Right ventricle myocardium inferior (tissue), 1 donor: Measurements from ENCODE around the gene TAS1R3. TPM values are rescaled to one million over a fixed set of nuclear protein-coding genes. Genes with fewer than 3 reads are reported as not detected.
A peak's percentile ranks its signal among the peaks of the same experiment; 100 is the strongest.

ENCODE experiments used
- ATAC-seq: fragments of 200-7000 bp; cut with Tn5 transposase; one replicate; pipeline ENCODE4 v1.9.1; 2020; ENCODE audit warnings: mild to moderate bottlenecking, moderate library complexity
- DNase-seq: peaks from one replicate; pipeline ENCODE4 v3.0.0; 2021; ENCODE audit errors: missing footprints
- intact Hi-C: fragments of 100-400 bp; cut with DNase I; formaldehyde crosslinking; loops from one replicate; pipeline ENCODE4 v1.11.0; 2022
- total RNA-seq: library from RNA; stranded (reverse); fragmentation: NEBNext Ultra II Directional; extraction: Animal tissue kit (Norgen Biotek cat#: 25700); gene quantifications from one replicate; pipeline ENCODE4 v1.2.1, GENCODE V29; 2021
- donor health status: DM: no; HTN: yes; CAD: no; lungs with severe emphysema.

The TAS1R3 gene
- total RNA-seq, 1 donor from 2014 or later, result 0.51 TPM

DNA sequence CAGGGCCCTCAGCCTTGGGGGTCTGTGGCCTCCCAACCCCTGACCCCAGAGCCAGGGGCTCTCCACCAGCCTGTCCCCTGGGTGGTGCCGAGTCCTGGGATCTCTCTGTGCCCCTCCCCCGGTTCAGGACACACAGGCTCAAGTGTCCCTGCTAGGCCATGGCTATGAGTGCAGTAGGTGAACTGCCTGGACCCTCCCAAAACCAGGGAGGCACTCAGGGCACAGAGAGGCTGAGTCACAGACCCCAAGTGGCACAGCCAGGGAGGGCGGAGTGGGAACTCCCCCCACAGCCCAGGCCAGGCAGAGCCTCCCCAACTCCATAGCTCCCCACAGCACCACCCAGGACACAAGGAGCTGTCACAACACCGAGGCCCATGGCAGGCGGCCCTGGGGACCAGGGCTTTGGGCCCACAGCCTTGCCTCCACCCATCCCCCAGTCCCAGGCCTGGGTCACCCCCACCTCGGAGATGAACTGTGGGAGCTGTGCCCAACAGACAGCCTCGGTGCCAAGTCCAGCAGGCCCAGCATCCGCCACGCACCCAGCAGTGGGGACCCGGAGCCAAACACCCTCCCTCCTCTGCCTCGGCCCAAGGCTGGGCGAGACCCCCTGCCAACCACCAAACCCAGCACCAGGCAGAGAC lies 14.9 kb downstream of the TAS1R3 start:
- ATAC-seq (no peak), DNase-seq (peak; percentile 60)
- intact Hi-C loops, result loop anchor here (2.0 kb wide), 1 partner anchor 21 kb away; the partner anchor contains the start of genes CPTP and INTS11

DNA sequence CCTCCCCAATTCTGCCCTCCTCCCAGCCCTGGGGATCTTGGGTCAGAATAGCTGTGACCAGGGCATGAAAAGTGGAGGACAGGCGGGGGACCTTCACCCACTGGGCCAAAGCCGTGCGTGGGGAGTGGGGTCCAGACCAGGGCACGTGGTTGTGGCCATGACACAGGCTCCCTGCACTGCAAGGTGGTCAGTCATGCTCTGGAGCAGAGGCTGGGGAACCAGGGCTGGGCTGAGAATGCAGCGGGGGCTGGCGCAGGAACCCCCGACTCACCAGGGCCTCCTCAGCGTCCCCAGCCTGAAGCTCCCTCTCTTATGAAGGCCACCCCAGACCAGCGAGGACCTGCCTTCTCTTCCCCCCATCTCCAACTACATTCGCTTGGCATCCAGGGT lies 15.4 kb downstream of the TAS1R3 start:
- ATAC-seq (no peak), DNase-seq (peak; percentile 32)
- intact Hi-C loops, result loop anchor here (2.0 kb wide), 1 partner anchor 22 kb away; the partner anchor contains the start of genes CPTP and INTS11

DNA sequence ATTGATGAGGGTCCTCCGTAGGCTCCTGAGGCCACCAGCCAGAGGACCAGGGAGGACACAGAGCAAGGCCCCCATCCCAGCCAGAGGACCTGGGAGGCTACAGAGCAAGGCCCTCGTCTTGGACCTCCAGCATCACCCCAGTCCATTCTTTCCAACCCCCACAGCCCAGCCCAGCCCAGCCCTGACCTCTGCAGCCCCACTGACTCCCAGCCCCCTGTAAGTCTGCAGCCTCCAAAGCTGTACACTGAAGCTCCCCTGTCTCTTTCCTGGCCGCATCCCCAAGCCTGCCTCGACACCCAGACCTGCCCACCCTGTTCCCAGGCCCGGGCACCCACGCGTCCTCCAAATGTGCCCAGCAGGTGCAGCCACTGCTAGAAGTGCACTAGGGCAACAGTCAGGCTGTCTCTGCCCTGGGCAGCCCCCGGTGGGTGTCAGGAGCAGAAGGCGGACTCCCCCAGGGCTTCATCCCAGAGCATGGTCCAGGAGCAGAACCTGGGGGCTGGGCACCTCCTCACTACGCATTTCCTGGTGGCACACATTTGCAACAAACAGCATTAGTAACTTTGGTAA lies 16.0 kb downstream of the TAS1R3 start:
- intact Hi-C loops, result loop anchor here (2.0 kb wide), 1 partner anchor 22 kb away; the partner anchor contains the start of genes CPTP and INTS11
- ATAC-seq (no peak), DNase-seq (peak; percentile 49)

DNA sequence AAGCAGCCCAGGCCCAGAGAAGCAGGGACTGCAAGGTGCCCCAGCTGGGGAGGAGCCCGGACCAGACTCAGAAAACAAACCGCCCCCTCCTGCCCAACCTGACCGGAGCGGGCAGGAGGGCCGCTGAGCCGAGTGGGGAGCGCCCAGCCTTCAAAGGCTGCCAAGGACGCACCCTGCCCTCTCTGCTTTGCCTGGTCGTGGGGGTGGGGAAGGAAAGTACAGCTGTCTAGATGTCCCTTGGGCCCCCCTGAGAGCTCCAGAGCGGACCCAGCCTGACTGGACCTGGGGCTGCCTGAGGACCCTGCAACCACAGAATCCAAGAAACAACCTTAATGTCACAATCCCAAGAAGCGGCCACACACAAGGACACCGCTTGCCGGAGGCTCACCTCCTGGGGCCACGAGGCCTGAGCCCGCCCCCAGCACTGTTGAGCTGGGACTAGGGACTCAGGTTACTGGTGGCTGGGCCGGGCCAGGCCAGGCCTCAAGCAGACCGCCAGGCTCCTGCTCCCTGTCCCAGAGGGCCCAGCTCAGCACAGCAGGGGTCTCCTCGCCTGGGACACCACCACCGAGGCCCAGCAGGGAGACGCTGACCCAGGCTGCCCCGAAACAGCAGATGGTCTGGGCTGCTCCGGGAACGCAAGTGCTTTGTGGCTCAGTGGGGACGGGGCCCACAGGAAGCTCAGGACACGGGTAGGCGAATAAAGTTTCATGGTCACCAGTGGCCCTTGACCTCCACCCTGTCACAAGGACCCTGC lies 16.8 kb downstream of the TAS1R3 start:
- intact Hi-C loops, result loop anchor here (2.0 kb wide), 3 partner anchors 23 to 39 kb away; partner anchors contain the start of genes CPTP, INTS11 and PUSL1
- peak; percentile 25 for ATAC-seq
- DNase-seq, result peak; percentile 67

DNA sequence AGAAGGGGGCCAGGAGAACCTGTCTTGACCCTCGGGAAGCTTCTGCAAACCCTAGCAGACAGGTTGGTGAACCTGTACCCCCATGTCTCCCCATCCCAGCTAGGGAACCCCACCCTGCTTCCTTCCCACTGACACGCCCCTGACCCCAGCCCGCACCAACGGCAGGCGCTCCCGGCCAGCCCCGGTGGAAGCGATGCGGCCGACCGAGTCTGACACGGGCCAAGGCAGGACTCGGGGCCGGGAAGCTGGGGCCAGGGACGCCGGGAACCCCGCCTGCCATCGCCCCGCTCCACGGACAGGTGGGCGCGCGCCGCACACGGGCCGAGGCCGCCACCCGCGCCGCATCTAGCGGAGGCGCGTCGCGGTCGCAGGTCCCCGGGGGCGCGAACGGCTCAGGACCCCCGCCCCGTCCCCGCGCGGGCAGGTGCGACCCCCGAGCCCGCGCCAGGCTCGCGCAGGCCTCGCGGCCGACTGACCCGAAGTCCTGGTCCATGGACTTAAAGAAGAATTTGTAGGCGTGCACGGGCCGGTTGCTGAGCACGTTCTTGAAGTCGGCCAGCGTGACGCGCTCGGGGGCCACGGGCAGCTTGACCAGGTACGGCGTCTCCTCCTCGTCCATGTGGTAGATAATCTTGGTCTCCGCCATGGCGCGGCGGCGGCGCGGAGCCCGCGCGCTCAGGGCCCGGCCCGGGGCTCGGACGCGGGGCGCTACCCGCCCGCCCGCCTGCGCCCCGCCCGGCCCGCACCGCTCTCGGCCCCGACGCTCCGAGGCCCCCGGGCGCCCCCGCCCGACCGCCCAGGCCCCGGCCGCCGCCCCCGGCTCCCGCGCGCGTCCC lies 17.6 kb downstream of the TAS1R3 start:
- ATAC-seq (no peak), DNase-seq (peak; percentile 80)
- intact Hi-C loops, result loop anchor here (2.0 kb wide), 2 partner anchors 24 to 40 kb away; partner anchors contain the start of gene PUSL1

DNA sequence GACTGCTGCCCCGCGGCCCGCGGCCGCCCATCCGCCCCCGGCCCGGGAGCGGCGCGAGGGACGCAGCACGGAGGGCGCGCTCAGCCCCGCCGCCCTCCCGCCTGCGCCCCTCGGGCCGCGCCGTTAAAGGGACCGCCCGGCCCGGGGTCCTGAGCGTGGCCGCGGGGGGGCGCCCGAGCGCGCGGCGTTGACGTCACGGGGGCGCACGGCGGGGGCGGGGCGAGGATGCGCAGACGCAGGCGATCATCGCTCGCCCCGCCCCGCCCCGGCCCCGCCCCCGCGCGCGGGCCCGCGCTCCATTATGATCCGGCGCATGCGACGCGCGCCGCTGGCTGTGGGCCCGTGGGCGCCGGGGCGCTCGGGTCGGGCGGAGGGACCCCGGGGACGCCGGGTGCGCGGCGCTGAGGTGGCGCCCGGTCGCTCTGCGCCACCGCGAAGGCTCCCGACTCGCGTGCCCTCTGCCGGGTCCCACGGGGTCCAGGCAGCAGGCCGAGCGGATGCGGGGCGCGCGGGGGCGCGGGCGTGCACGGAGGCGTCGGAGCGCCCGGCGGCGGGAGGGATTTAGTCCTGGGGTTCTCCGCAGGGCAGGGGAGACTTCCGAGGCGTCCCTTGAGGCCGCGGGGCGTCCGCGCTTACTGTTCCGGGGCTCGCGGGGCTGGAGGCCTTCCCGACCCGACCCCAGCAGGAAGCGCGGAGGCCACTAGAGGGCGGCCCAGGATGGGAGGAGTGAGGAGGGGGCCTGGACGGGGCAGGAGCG lies 18.4 kb downstream of the TAS1R3 start, which contains the start of gene DVL1:
Gene DVL1, minus strand, starts transcription at position 163 of the 757 bp plus-strand sequence. CDS start 353 bp downstream, outside the sequence.
- peak; percentile 29 for ATAC-seq
- intact Hi-C loops, result loop anchor here (2.0 kb wide), 2 partner anchors 23 to 41 kb away; partner anchors contain the start of gene PUSL1
- peak; percentile 87 for DNase-seq

DNA sequence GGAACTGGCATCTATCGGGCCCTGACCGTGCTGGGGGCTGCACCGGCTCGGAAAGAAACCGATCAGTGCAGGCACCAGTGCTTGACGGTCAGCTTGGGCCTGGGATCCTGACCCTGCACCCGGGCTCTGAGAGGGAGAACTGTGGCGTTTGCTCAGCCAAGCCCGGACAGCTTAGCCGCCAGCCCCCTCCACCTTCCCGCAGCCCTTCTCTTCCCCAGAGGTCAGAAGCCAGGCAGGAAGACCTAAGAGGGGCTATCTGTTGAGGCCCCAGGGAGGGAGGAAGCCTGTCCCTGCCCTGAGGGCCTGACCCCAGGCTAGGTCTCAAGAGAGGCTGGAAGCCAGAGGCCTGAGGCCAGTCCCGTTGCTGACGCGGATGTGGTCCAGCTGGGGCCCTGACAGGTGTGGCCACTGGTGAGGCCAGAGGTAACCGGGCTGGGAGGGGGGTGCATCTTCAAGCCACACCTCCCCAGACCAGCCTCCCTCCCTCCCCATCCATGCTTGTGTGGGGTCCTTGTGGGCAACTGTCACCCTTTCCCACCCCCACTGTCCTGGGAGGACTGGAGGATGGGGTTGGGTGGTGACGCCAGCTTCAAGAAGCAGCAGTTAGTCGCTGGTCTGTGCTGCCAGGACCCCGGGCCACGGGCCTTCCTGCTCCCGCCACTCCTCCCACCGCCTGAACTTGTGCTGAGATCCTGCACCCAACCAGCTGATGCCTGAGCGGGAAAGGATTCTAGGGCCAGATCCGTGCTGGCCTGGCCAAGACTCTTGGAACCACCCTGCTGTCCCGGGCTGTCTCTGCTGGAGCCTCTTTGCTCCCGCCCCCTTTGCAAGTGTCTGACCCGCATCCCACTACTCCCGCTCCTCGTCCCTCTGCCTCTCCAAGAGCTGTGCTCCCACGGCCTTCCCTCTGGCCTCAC lies 20.7 kb downstream of the TAS1R3 start:
- peak; percentile 50 for ATAC-seq
- intact Hi-C loops, result loop anchor here (1.0 kb wide), 1 partner anchor 22 kb away; no protein-coding TSS in a partner anchor
- DNase-seq, result peak; percentile 83

DNA sequence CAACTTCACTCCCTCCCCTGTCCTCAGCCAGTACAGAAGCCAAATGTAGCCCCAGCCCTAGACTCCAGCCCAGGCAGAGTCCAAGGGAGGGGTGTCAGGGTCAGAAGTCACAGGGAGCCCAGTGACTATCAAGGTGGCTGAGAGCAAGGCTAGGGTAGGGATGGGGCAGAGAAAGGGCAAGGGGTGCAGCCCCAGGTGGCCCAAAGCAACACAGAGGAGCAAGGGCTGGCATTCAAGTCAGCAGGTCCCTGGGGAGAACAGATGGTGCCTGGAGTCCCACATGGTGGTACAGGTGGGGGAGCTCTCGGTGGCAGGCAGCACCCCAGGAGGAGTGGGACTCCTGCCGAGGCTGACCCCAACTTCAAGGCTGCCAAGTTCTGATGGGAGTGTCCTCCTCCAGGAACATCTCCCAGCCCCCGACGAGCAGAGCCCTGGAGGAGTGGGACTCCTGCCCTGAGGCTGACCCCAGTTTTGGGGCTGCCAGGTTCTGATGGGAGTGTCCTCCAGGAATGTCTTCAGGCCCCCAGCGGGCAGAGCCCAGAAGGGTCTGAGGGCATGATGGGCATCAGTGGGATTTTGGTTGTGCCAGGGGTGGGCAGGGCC lies 21.8 kb downstream of the TAS1R3 start:
- ATAC-seq (no peak), DNase-seq (peak; percentile 57)
- intact Hi-C loops, result loop anchor here (1.0 kb wide), 1 partner anchor 20 kb away; no protein-coding TSS in a partner anchor

DNA sequence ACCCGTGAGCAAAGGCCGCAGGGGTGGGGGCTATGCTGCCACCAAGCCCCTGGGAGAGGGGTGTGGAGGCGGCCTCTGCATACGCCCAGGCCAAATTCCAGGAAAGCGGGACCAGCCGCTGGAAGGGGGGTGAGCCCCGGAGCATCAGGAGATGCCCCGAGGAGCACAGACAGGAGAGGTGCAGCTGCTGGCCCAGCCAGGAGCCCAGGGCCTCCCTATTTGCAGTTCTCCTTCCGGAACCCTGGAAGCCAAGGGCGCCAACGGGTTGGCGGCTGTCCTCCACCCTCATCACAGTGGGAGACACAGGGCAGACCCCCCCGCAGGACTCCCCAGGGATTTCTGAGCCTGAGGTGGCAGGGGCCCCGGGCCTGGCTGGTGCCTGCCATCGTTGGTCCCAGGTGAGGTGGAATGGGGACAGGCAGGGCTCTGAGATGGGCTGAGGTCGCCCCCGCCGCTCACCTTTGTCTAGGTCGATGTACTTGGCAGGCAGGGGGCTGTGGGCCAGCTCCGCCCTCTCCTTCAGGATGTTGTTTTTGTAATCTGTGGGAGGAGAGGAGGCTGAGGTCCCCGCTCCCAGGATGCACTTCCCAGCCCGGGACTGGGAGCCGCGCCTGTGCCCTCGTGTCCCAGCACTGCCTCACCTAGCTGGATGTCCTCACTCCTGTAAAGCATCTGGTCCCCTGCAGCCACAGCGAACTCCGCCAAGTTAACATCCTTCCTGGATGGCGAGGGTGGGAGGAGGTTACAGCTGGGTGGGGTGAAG lies 22.5 kb downstream of the TAS1R3 start:
- intact Hi-C loops, result no loop called here

DNA sequence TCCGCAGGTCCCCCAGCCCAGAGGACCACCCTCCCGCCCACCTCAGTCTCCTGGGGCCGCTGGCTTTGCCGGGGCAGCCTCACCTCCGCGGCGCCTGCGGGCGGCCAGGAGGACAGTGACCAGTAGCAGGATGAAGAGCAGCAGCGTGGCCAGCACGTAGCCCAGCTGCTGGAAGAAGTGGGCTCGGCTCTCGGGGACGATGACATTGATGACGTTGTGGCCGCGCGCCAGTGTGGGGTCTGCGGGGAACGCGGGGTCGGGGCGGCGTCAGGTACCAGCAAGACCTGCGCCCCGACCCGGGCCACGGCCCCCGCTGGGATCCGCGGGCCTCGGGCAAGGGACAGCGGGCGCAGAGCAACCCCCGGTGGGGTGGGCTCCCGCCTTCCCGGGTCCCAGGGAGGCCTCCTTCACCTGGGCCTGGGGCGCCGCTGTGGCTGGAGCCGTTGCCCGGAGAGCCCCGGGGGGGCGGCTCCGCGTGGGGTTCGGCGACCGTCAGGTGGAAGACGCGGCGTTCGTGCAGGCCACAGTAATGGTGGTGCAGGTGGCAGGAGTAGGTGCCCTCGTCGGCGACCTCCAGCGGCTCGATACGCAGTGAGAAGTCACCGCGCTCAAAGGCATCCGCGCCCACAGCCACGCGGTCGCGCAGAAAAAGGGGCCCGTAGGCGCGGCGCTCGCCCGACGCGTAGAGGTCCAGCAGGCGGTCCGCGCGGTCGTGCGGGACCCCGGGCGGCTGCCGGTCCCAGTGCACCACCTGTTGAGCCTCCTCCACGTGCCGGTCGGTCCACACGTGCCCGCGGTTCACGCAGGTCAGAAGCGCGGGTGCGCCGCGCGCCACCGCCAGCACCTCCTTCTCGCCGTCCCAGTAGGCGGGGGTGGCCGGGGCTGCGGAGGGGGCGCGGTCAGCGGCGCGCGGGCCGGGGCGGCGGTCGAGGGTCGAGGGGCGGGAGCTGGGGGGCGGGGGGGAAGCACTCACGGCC lies 23.5 kb downstream of the TAS1R3 start:
- peak; percentile 57 for DNase-seq
- no peak for ATAC-seq
- intact Hi-C loops, result no loop called here

More for the DNA sequence above, 22.5 kb downstream of the TAS1R3 start:
- DNase-seq (peak; percentile 60), ATAC-seq (no peak)

DNA sequence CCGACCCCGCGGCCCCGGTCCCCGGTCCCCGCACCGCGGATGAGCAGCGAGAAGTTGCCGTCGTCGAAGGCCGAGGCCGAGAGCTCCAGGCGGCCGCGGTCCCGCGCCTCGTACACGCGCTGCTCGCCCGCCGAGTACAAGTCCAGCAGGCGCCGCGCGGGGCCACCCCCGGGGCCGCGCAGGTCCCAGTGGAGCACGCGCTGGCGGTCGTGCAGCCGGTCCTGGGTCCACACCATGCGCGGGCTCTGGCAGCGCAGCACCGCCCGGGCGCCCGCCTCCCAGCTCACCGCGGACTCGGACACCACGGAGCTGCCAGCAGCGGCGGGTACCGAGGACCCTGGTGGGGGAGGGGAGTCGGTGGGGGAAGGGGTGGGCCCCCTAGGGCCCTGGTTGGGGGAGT lies 24.3 kb downstream of the TAS1R3 start:
- DNase-seq (peak; percentile 73), ATAC-seq (no peak)
- intact Hi-C loops, result no loop called here

DNA sequence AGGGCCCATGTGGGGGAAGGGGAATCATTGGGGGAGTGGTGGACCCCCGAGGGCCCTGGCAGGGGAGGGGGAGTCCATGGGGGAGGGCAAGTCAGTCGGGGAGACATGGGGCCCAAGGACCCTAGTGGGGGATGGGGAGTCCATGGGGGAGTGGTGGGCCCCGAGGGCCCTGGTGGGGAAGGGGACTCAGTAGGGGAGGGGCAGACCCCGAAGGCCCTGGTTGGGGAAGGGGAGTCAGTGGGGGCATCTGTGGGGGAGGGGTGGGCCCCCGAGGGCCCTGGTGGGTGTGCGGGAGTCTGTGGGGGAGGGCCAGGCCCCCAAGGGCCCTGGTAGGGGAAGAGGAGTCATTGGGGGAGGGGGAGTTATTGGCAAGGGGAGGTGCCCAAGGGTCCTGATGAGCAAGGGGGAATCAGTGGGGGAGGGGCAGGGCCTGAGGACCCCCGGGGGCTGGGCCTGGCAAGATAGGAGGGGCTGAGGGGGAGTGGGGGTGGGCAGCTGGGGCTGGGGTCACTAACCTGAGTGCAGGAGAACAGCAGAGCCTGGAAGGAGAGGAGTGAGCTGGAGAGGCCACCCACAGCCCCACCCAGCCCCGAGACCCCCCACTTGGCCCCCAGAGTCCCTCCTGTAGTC lies 25.2 kb downstream of the TAS1R3 start:
- ATAC-seq, result no peak
- intact Hi-C loops, result no loop called here
- peak; percentile 20 for DNase-seq

DNA sequence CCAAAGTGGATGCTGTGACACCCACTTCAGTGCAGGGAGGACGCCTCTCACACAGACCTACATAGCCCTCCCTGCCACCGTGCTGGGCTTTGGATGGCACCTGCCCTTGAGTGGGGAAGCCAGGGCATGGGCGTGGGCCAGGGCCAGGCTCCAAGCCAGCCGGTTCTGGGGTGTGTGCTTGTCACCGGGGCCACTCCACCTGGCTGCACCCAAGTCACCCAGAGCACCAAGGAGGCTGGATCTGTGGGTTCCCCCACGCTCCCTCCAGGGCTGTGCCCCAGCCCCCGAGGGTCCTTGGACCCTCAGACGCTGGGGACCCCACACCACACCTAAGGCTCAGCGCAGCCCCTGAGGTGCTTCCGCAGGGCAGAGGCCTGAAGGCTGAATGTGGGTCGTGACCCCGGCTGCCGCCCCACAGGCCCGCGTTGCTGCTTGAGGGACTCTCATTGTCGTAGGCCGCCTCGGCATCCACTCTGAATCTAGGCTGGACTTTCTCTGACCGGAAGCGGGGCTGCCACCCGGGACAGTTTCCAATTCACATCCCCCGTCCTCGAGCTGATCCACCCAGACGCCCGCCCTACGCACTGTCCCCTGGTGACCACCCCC lies 25.8 kb downstream of the TAS1R3 start:
- ATAC-seq (no peak), DNase-seq (peak; percentile 59)
- intact Hi-C loops, result no loop called here
